ENCODE measurements around the gene DHX29. TPM values are rescaled to one million over a fixed set of nuclear protein-coding genes. Genes with fewer than 3 reads are reported as not detected.

DHX29 gene
- total RNA-seq, 2 donors from 2014 or later: 9.0 to 16.8 TPM

- H3K36me3 Mint-ChIP-seq (ENCODE audit: low read depth): peaks cover 87% of the 10 kb centered on the region
Observed at GRCh38 chr5:55294935-55295334, 12.6 kb downstream of the DHX29 start.

DNA sequence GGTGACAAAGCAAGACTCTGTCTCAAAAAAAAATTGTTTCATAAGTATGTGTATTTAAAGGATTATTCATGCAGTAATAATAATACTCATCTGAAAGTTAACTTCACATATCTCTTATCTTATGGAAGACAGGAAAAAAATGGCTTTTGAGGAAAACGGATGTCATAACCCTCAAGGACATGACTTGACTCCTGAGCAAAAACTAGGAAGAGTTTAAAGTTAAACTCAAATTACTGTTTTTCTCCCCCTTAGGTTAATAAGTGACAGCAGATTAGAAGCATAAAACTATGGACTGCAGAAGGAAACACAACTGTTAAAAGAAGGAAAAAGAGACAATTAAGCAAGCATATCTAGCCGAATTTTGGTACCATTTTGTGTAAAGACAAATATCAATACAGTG lies 16.5 kb downstream of the DHX29 start:
- Mint-ChIP-seq H3K4me3 (no peak overlapping the region), H3K27ac (no peak overlapping the region), H3K9me3 (no peaks in the 10 kb centered on the region), H3K4me1 (no peaks in the 10 kb centered on the region), H3K27me3 (no peaks in the 10 kb centered on the region), H3K36me3 (ENCODE audit: low read depth) (peaks cover 90% of the 10 kb centered on the region)
- no peak for ATAC-seq (replicated peaks)

More at GRCh38 chr5:55294935-55295334, 12.6 kb downstream of the DHX29 start:
- no peak overlapping the region for H3K4me3 Mint-ChIP-seq
- H3K27me3 Mint-ChIP-seq: no peaks in the 10 kb centered on the region
- H3K27ac Mint-ChIP-seq: no peak overlapping the region
- ATAC-seq (replicated peaks): no peak
- H3K9me3 Mint-ChIP-seq: no peaks in the 10 kb centered on the region
- H3K4me1 Mint-ChIP-seq: no peaks in the 10 kb centered on the region

DNA sequence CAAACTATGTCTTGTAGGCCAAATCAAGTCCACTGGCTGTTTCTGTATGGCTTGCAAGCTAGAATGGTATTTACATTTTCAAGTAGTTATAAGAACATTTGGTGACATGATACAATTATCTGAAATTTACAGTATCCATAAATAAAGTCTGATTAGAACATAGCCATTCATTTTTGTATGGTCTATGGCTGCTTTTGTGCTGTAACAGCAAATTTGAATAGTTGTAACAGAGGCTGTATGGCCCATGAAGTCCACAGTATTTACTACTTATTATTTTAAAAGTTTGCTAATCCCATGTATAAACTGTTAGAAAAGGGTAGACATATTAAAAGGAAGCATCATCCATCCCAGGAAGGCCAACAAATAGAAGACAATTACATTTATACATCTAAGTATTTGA lies 17.7 kb downstream of the DHX29 start:
- no peak overlapping the region for H3K4me3 Mint-ChIP-seq
- H3K4me1 Mint-ChIP-seq: no peaks in the 10 kb centered on the region
- no peaks in the 10 kb centered on the region for H3K9me3 Mint-ChIP-seq
- H3K36me3 Mint-ChIP-seq (ENCODE audit: low read depth): peaks cover 90% of the 10 kb centered on the region
- no peaks in the 10 kb centered on the region for H3K27me3 Mint-ChIP-seq
- no peak for ATAC-seq (replicated peaks)
- no peak overlapping the region for H3K27ac Mint-ChIP-seq

- Mint-ChIP-seq H3K27me3 (no peaks in the 10 kb centered on the region), H3K4me1 (no peaks in the 10 kb centered on the region), H3K9me3 (no peaks in the 10 kb centered on the region), H3K36me3 (ENCODE audit: low read depth) (peaks cover 89% of the 10 kb centered on the region), H3K27ac (no peak overlapping the region), H3K4me3 (no peak overlapping the region)
- ATAC-seq (replicated peaks): no peak
Observed at GRCh38 chr5:55286411-55286933, 21.0 kb downstream of the DHX29 start.

DNA sequence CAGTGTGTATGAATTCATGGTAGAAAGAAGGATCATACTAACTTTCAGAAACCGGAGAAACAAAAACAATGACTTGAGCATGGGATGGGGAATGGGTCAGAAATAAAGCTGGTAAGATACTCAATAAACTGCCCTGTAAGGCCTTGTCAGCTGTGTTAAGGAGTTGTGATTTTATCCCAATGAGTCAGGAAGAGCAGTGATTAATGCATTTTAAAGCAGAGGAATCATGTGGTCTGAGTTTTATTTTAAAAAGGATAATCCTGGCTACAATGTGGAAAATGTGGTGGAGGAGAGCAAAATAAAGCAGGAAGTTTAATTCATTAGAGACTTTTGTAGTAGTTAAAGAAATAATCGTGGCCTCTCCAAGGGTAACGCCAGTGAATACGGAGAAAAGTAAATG lies 28.7 kb downstream of the DHX29 start:
- H3K27me3 Mint-ChIP-seq: no peaks in the 10 kb centered on the region
- no peaks in the 10 kb centered on the region for H3K4me1 Mint-ChIP-seq
- H3K9me3 Mint-ChIP-seq: no peaks in the 10 kb centered on the region
- H3K27ac Mint-ChIP-seq: peak overlapping the region; percentile 46
- H3K36me3 Mint-ChIP-seq (ENCODE audit: low read depth): peaks cover 97% of the 10 kb centered on the region
- ATAC-seq (replicated peaks): no peak
- H3K4me3 Mint-ChIP-seq: no peak overlapping the region

- ATAC-seq (replicated peaks): no peak
- peaks cover 98% of the 10 kb centered on the region for H3K36me3 Mint-ChIP-seq (ENCODE audit: low read depth)
- H3K4me3 Mint-ChIP-seq: no peak overlapping the region
Observed at GRCh38 chr5:55276771-55277170, 30.7 kb downstream of the DHX29 start.

GRCh38 chr5:55258339-55258738 lies 49.2 kb downstream of the DHX29 start:
- no peak for ATAC-seq (replicated peaks)

More at GRCh38 chr5:55276771-55277170, 30.7 kb downstream of the DHX29 start:
- Mint-ChIP-seq H3K27me3 (no peaks in the 10 kb centered on the region), H3K27ac (no peak overlapping the region), H3K9me3 (no peaks in the 10 kb centered on the region), H3K4me1 (no peaks in the 10 kb centered on the region)

GRCh38 chr5:55254802-55255201 lies 52.7 kb downstream of the DHX29 start:
- no peak overlapping the region for H3K27ac Mint-ChIP-seq
- no peaks in the 10 kb centered on the region for H3K9me3 Mint-ChIP-seq
- H3K4me1 Mint-ChIP-seq: no peaks in the 10 kb centered on the region
- peaks cover 53% of the 10 kb centered on the region for H3K36me3 Mint-ChIP-seq (ENCODE audit: low read depth)
- H3K27me3 Mint-ChIP-seq: no peaks in the 10 kb centered on the region
- ATAC-seq (replicated peaks): no peak
- no peak overlapping the region for H3K4me3 Mint-ChIP-seq

More at GRCh38 chr5:55258339-55258738, 49.2 kb downstream of the DHX29 start:
- H3K9me3 Mint-ChIP-seq: no peaks in the 10 kb centered on the region
- peaks cover 87% of the 10 kb centered on the region for H3K36me3 Mint-ChIP-seq (ENCODE audit: low read depth)
- H3K27ac Mint-ChIP-seq: no peak overlapping the region
- no peak overlapping the region for H3K4me3 Mint-ChIP-seq
- H3K27me3 Mint-ChIP-seq: no peaks in the 10 kb centered on the region
- H3K4me1 Mint-ChIP-seq: no peaks in the 10 kb centered on the region

- Mint-ChIP-seq H3K36me3 (ENCODE audit: low read depth) (peaks cover 7% of the 10 kb centered on the region), H3K27ac (no peak overlapping the region), H3K9me3 (peaks cover 5% of the 10 kb centered on the region), H3K4me3 (no peak overlapping the region), H3K4me1 (no peaks in the 10 kb centered on the region), H3K27me3 (no peaks in the 10 kb centered on the region)
- no peak for ATAC-seq (replicated peaks)
Observed at GRCh38 chr5:55250064-55250463, 57.4 kb downstream of the DHX29 start.

DNA sequence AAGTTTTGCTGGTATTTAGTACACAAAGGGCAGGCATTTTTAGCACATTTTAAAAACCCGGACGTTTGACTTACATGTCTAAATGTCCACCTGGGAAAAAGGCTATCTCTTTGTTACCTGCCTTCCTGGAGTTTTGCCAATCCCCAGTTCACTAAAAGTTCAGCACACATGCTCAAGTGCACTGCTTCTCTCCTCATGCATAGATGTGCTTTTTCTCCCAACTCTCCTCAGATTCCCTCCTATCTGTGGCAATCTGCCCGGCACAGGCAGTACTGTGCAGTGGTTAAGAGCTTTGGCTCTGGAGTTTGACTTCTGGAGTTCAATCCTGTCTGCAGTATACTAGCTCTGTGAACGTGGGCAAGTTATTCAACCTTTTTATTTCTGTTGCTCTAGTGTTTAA lies 65.7 kb downstream of the DHX29 start:
- no peak for ATAC-seq (replicated peaks)
- Mint-ChIP-seq H3K9me3 (no peaks in the 10 kb centered on the region), H3K4me1 (no peaks in the 10 kb centered on the region), H3K4me3 (no peak overlapping the region), H3K27me3 (peaks cover 5% of the 10 kb centered on the region), H3K36me3 (ENCODE audit: low read depth) (no peaks in the 10 kb centered on the region), H3K27ac (no peak overlapping the region)

GRCh38 chr5:55236800-55237199 lies 70.7 kb downstream of the DHX29 start:
- Mint-ChIP-seq H3K27me3 (peaks cover 17% of the 10 kb centered on the region), H3K27ac (no peak overlapping the region), H3K4me1 (peaks cover 6% of the 10 kb centered on the region), H3K36me3 (ENCODE audit: low read depth) (peaks cover 8% of the 10 kb centered on the region), H3K9me3 (no peaks in the 10 kb centered on the region), H3K4me3 (no peak overlapping the region)
- ATAC-seq (replicated peaks): no peak

GRCh38 chr5:55234121-55234700 lies 73.3 kb downstream of the DHX29 start:
- Mint-ChIP-seq H3K4me1 (peaks cover 6% of the 10 kb centered on the region), H3K36me3 (ENCODE audit: low read depth) (peaks cover 8% of the 10 kb centered on the region), H3K27ac (no peak overlapping the region)

DNA sequence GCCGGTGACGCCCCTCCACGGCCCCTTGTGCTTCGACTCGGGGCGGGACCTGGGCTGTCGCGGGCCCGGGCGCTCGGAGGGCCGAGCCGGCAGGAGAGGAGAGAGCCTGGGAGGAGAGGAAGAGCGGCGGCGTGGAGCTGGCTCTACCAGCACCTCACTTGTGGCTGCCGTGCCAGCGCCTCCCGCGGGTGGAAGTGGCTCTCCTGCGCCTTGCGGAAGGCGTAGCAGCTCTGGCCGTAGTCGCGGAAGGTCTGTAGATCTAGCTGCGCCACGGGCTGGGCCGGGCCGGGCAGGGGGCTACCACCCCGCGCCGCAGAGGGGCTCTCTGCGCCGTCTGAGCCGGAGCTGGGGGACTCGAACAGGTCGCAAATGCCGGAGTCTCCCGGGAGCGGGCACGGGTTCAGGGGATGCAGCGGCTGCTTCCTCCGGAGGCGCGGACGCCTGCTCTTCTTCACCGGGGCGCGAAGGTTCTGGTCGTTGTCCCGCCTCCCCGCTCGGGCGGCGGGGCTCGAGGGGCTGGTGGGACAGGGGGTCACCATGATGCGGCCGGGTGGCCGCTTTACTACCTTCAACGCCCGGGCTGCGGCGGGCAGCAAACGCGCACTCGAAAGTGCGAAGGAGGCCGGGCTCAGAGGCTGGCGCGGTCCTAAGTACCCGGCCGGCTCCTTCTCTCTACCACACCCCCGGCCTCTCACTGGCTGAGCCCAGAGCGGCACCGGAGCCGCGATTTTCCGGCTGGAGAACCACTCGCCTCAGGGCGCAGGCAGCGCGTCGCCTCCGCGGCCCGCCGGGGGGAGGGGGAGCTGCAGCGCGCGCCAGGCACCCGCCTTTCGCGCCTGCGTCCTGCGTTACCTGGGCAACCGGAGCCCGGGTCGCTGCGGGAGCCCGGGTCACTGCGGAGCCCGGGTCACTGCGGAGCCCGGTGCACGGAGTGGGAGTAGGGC lies 74.2 kb downstream of the DHX29 start, which contains the start of gene CCNO:
Gene CCNO, minus strand, starts transcription at position 624 of the 944 bp plus-strand sequence. Its CDS starts 85 bp downstream, at position 539.
- ATAC-seq (replicated peaks): peak; percentile 86
- no peaks in the 10 kb centered on the region for H3K9me3 Mint-ChIP-seq
- peaks cover 6% of the 10 kb centered on the region for H3K4me1 Mint-ChIP-seq
- H3K4me3 Mint-ChIP-seq: peak within 1 kb of the TSS; percentile 85
- H3K27ac Mint-ChIP-seq: no peak within 1 kb of the TSS
- peaks cover 8% of the 10 kb centered on the region for H3K36me3 Mint-ChIP-seq (ENCODE audit: low read depth)
- peaks cover 48% of the 10 kb centered on the region for H3K27me3 Mint-ChIP-seq

More at GRCh38 chr5:55234121-55234700, 73.3 kb downstream of the DHX29 start:
- Mint-ChIP-seq H3K4me3 (peak overlapping the region; percentile 85), H3K9me3 (no peaks in the 10 kb centered on the region), H3K27me3 (peaks cover 38% of the 10 kb centered on the region)
- ATAC-seq (replicated peaks): no peak

DNA sequence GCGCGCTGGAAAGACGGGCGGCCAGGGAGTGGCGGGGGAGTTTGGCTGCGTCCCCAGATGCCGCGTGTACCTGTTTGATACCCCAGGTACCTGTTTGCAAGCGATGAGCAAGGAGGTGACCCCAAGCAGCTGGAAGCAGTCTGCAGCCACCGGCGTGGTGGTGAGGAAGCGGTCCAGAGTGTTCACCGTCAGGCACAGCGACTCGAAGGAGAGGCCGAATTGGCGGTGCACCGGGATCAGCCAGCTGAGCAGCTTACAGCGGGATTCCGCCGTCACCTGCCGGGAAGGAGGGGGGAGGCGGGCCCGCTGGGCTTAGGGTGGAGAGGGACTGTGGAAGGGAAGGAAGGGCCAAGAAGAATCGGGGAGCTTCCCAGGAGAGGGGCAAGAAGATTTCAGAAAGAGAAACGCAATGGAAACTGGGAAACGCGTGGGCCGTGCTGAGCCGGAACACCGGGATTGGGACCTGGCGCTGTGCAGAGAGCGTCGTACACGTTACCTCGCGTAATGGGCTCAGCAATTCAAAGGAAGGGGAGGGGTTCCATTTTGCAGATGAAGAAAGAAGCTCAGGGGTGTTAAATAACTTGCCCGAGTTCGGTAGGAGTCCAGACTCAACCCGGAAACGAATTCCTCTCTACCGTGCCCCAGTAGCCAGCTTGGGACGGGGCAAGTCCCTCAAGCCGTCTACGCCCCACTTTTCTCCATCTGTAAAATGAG lies 75.1 kb downstream of the DHX29 start:
- H3K9me3 Mint-ChIP-seq: no peaks in the 10 kb centered on the region
- H3K4me3 Mint-ChIP-seq: peak overlapping the region; percentile 85
- peaks cover 6% of the 10 kb centered on the region for H3K4me1 Mint-ChIP-seq
- H3K36me3 Mint-ChIP-seq (ENCODE audit: low read depth): peaks cover 14% of the 10 kb centered on the region
- ATAC-seq (replicated peaks): no peak
- no peak overlapping the region for H3K27ac Mint-ChIP-seq
- H3K27me3 Mint-ChIP-seq: peaks cover 51% of the 10 kb centered on the region
